Neural progenitor cell (in vitro differentiated cells): ENCODE data around the gene SYT7.

ENCODE experiments used
- EZH2 ChIP-seq: fragments of 200-600 bp; sonication (generic); IDR thresholded peaks from 2 replicates; pipeline ENCODE4 v1.6.1; 2017; ENCODE audit warnings: antibody characterized with exemption, mild to moderate bottlenecking, moderate library complexity
- EZH2phosphoT487 ChIP-seq: fragments of 200-600 bp; sonication (generic); IDR thresholded peaks from 2 replicates; pipeline ENCODE4 v1.6.1; 2017; ENCODE audit warnings: antibody characterized with exemption
- TF ChIP-seq, protein P1 (sequence below): fragments of 200-600 bp; sonication (generic); IDR thresholded peaks from 2 replicates; pipeline ENCODE4 v1.5.1; 2017; ENCODE audit warnings: antibody characterized with exemption, mild to moderate bottlenecking

DNA sequence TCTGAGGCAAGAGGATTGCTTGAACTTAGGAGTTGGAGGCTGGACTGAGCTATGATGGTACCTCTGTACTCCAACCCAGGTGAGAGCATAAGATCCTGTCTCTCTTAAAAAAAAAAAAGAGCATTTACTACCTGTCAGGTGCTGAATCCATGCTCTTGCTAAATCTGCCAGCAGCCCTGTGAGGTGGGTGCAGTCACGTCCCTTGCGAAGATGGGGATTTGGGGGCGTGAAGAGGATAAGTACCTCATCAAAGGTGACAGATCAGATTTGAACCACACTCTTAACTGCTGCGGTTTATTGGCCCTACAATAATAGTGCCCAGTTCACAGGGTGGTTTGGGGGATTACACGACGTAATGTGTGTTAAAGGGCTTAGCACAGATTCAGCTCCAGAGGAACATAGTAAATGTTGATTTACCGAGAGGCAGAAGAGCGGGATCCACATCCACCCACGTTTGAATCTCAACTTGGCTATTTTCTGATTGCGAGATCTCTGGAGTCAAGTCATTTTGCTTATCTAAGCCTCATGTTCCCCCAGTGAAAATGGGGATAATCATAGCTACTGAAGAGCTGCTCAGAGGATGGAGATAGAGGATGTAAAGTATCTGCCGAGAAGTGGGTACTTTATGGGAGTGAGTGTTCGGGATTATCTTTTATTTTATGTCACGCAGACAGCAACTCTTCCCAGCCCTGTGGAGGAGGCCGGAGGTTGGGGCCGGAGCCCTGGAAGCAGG lies 100.4 kb downstream of the SYT7 start:
- TF ChIP-seq, protein P1, sequence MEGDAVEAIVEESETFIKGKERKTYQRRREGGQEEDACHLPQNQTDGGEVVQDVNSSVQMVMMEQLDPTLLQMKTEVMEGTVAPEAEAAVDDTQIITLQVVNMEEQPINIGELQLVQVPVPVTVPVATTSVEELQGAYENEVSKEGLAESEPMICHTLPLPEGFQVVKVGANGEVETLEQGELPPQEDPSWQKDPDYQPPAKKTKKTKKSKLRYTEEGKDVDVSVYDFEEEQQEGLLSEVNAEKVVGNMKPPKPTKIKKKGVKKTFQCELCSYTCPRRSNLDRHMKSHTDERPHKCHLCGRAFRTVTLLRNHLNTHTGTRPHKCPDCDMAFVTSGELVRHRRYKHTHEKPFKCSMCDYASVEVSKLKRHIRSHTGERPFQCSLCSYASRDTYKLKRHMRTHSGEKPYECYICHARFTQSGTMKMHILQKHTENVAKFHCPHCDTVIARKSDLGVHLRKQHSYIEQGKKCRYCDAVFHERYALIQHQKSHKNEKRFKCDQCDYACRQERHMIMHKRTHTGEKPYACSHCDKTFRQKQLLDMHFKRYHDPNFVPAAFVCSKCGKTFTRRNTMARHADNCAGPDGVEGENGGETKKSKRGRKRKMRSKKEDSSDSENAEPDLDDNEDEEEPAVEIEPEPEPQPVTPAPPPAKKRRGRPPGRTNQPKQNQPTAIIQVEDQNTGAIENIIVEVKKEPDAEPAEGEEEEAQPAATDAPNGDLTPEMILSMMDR, result no peak
- no peak for TF ChIP-seq EZH2
- TF ChIP-seq EZH2phosphoT487, result no peak
